Choroid plexus epithelial cell (primary cell): ENCODE results near the gene ENO1.
"Not testable (repeated sequence)": the region's sequence is repeated elsewhere in the genome, so short reads cannot be mapped to it uniquely, and the experiment has no call there.

Source experiments
- DNase-seq: peaks from one replicate; pipeline ENCODE4 v3.0.0-alpha.2; 2010; ENCODE audit warnings: low read depth
- H3K4me3 ChIP-seq: 2 replicates; pipeline ENCODE4 v1.5.1; 2011; ENCODE audit warnings: low read depth, mild to moderate bottlenecking, control low read depth, low read length, moderate library complexity
- CTCF ChIP-seq: conservative IDR thresholded peaks from 2 replicates; pipeline ENCODE4 v1.5.1; 2011; ENCODE audit warnings: low read depth, mild to moderate bottlenecking, control low read depth, inconsistent platforms, low read length, moderate library complexity

ENO1 gene

GRCh38 chr1:8892026-8892425 lies 13.5 kb upstream of the ENO1 start:
- no peak overlapping the region for H3K4me3 ChIP-seq
- no peak for TF ChIP-seq CTCF

GRCh38 chr1:8891401-8891800 lies 12.9 kb upstream of the ENO1 start:
- H3K4me3 ChIP-seq = no peak overlapping the region
- DNase-seq = no peak
- no peak for TF ChIP-seq CTCF

More at GRCh38 chr1:8892026-8892425, 13.5 kb upstream of the ENO1 start:
- DNase-seq = no peak

GRCh38 chr1:8889925-8890785 lies 11.7 kb upstream of the ENO1 start:
- DNase-seq = peak; percentile 80
- TF ChIP-seq CTCF = no peak
- H3K4me3 ChIP-seq = peak overlapping the region; percentile 44

- DNase-seq = peak; percentile 46
- no peak for TF ChIP-seq CTCF
- no peak overlapping the region for H3K4me3 ChIP-seq
Observed at GRCh38 chr1:8889103-8889846, 10.8 kb upstream of the ENO1 start.

GRCh38 chr1:8886589-8886988 lies 8.1 kb upstream of the ENO1 start:
- TF ChIP-seq CTCF = no peak
- no peak overlapping the region for H3K4me3 ChIP-seq
- DNase-seq = no peak

GRCh38 chr1:8886031-8886524 lies 7.6 kb upstream of the ENO1 start:
- not testable (repeated sequence) for DNase-seq, H3K4me3 ChIP-seq

- not testable (repeated sequence) for DNase-seq, H3K4me3 ChIP-seq
Observed at GRCh38 chr1:8884105-8884504, 5.6 kb upstream of the ENO1 start.
